HG03571 (cell line): Measurements from ENCODE around the gene GADD45GIP1.
"Not testable (repeated sequence)": the region's sequence is repeated elsewhere in the genome, so short reads cannot be mapped to it uniquely, and the experiment has no call there.

Experiments
- ATAC-seq: cut with Tn5 transposase; IDR thresholded peaks from one replicate; pipeline ENCODE4 v1.9.1; 2021; ENCODE audit not compliant: unreplicated experiment

Gene GADD45GIP1

GRCh38 chr19:12944104-12944674 lies 12.8 kb downstream of the GADD45GIP1 start:
- no peak for ATAC-seq

GRCh38 chr19:12943437-12944044 lies 13.5 kb downstream of the GADD45GIP1 start:
- ATAC-seq: no peak

GRCh38 chr19:12940897-12941296 lies 16.1 kb downstream of the GADD45GIP1 start:
- ATAC-seq: no peak

GRCh38 chr19:12939975-12940423 lies 17.0 kb downstream of the GADD45GIP1 start:
- no peak for ATAC-seq

- ATAC-seq: no peak
These were observed 18.0 kb downstream of the GADD45GIP1 start for GRCh38 chr19:12938779-12939601.

GRCh38 chr19:12937927-12938778 lies 18.9 kb downstream of the GADD45GIP1 start, which contains the start of gene CALR:
Gene CALR (plus strand): TSS chr19:12938609. CDS start chr19:12938680, 71 bp downstream.
- peak; percentile 70 for ATAC-seq

- no peak for ATAC-seq
These were observed 19.7 kb downstream of the GADD45GIP1 start for GRCh38 chr19:12937093-12937926.

- ATAC-seq: no peak
These were observed 20.4 kb downstream of the GADD45GIP1 start for GRCh38 chr19:12936582-12936981.

- ATAC-seq: no peak
These were observed 22.0 kb downstream of the GADD45GIP1 start for GRCh38 chr19:12935071-12935470.

GRCh38 chr19:12933287-12934072 lies 23.5 kb downstream of the GADD45GIP1 start, which contains the start of gene FARSA:
Gene FARSA (minus strand): TSS chr19:12933711. CDS start chr19:12933696, 15 bp downstream.
- peak; percentile 36 for ATAC-seq

GRCh38 chr19:12932392-12933286 lies 24.4 kb downstream of the GADD45GIP1 start:
- ATAC-seq: no peak

- no peak for ATAC-seq
These were observed 26.9 kb downstream of the GADD45GIP1 start for GRCh38 chr19:12930002-12930645.

GRCh38 chr19:12924621-12925310 lies 32.3 kb downstream of the GADD45GIP1 start:
- ATAC-seq: no peak

GRCh38 chr19:12922959-12923358 lies 34.1 kb downstream of the GADD45GIP1 start:
- ATAC-seq: no peak

GRCh38 chr19:12921047-12921446 lies 36.0 kb downstream of the GADD45GIP1 start:
- ATAC-seq: no peak

- ATAC-seq: no peak
These were observed 38.8 kb downstream of the GADD45GIP1 start for GRCh38 chr19:12918253-12918652.

GRCh38 chr19:12915860-12916259 lies 41.2 kb downstream of the GADD45GIP1 start:
- ATAC-seq: not testable (repeated sequence)
